OCI-LY7 (cell line): ENCODE data around the gene ADAMTSL3.

Source experiments
- CTCF ChIP-seq: fragments of 200-600 bp; sonication (generic); conservative IDR thresholded peaks from 2 replicates; pipeline ENCODE4 v1.5.1; 2014; ENCODE audit warnings: mild to moderate bottlenecking, antibody characterized with exemption, low read length, moderate library complexity, mixed read lengths
- EZH2phosphoT487 ChIP-seq: fragments of 200-600 bp; sonication (generic); IDR thresholded peaks from 2 replicates; pipeline ENCODE4 v1.6.1; 2018; ENCODE audit warnings: low read depth, borderline replicate concordance, mild to moderate bottlenecking, mixed run types, antibody characterized with exemption, low read length, moderate library complexity, mixed read lengths

GRCh38 chr15:83917432-83917831 is 263.5 kb downstream of the ADAMTSL3 start:
- TF ChIP-seq CTCF (no peak), EZH2phosphoT487 (no peak)
